ENCODE data around the gene GADD45A.

The GADD45A gene

GRCh38 chr1:67719329-67720196, 34.6 kb downstream of the GADD45A start:
- no peak for DNase-seq (ENCODE audit: low read depth)
- TF ChIP-seq CTCF (conservative IDR thresholded peaks at IDR 0.05; ENCODE audit: low read depth, low read length) = no peak
- H3K4me3 ChIP-seq (ENCODE audit: low read length) = no peak overlapping the region

DNA sequence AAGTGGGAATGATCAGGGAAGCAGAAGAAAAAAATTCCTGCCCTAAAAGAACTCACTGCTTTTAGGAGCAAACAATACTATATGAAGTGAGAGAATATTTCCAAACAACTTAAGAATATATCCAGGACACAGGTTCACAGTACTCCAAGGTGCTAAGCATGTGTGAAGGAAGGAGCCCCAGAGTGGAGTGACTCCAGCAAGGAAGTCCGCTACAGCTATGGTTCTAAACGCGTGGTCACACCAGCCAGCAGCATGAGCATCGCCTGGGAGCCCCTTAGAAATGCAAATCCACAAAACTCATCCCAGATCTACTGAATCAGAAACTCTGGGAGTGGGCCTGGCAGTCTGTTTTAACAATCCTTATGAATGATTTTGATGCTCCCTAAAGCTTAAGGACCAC, 36.1 kb downstream of the GADD45A start:
- no peak for TF ChIP-seq CTCF (conservative IDR thresholded peaks at IDR 0.05; ENCODE audit: low read depth, low read length)
- DNase-seq (ENCODE audit: low read depth) = no peak
- H3K4me3 ChIP-seq (ENCODE audit: low read length) = no peak overlapping the region

GRCh38 chr1:67721650-67722291, 36.8 kb downstream of the GADD45A start:
- TF ChIP-seq CTCF (conservative IDR thresholded peaks at IDR 0.05; ENCODE audit: low read depth, low read length) = no peak
- no peak for DNase-seq (ENCODE audit: low read depth)
- no peak overlapping the region for H3K4me3 ChIP-seq (ENCODE audit: low read length)

DNA sequence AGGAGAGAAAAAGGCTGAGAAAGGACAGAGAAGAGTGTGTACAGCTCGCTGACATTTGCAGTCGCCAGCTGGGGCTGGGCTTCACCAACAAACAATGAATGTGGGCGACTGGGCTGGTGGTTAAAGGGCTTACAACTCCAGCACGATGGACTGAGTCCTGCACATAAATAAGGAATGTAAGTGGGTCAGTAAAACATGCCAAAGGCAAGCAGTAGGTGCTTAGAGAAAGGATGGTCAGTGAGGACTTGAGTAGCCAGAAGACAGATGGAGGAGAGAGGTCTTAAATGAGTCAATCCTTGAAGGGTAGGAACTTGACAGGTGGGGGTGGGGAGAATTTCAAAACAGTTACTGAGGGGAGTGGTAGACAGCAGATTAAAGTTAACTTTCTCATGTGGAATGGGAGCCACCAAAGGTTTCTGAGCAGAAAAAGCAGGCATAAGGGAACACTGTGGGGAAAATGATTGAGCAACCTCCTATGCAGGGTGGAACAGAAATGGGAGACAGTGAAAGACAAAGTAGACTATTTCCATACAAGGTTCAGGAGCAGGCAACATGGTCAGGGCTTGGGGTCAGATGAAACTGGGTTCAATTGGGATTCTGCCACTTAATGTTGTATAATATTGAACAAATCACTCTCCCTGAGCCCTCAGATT, 37.4 kb downstream of the GADD45A start:
- no peak for TF ChIP-seq CTCF (conservative IDR thresholded peaks at IDR 0.05; ENCODE audit: low read depth, low read length)
- no peak for DNase-seq (ENCODE audit: low read depth)
- H3K4me3 ChIP-seq (ENCODE audit: low read length) = no peak overlapping the region

- no peak for DNase-seq (ENCODE audit: low read depth)
- no peak overlapping the region for H3K4me3 ChIP-seq (ENCODE audit: low read length)
- no peak for TF ChIP-seq CTCF (conservative IDR thresholded peaks at IDR 0.05; ENCODE audit: low read depth, low read length)
Observed at GRCh38 chr1:67723126-67723525, 38.1 kb downstream of the GADD45A start.

- DNase-seq (ENCODE audit: low read depth) = no peak
- no peak for TF ChIP-seq CTCF (conservative IDR thresholded peaks at IDR 0.05; ENCODE audit: low read depth, low read length)
- no peak overlapping the region for H3K4me3 ChIP-seq (ENCODE audit: low read length)
Observed at GRCh38 chr1:67723620-67724019, 38.6 kb downstream of the GADD45A start.

Measured in retinal pigment epithelial cell (primary cell).